HL-60 (cell line): Measurements from ENCODE around the gene CGB7.
"Not testable (repeated sequence)": the region's sequence is repeated elsewhere in the genome, so short reads cannot be mapped to it uniquely, and the experiment has no call there.

ENCODE experiments used
- DNase-seq, 2 experiments: peaks; one replicate each; pipeline ENCODE4 v3.0.0-alpha.2; 2010 to 2020; ENCODE audit warnings: low read depth in 1 of 2, low spot score in 1 of 2
- H3K27ac ChIP-seq: fragments of 250-450 bp; sonication (Bioruptor Pico); replicated peaks from 2 replicates; pipeline ENCODE4 v1.5.1; 2020; ENCODE audit warnings: mild to moderate bottlenecking, moderate library complexity
- H3K27me3 ChIP-seq: fragments of 250-450 bp; sonication (Bioruptor Pico); 2 replicates; pipeline ENCODE4 v1.5.1; 2021; ENCODE audit warnings: mild to moderate bottlenecking, moderate library complexity; ENCODE audit not compliant: insufficient read depth, poor library complexity, severe bottlenecking
- H3K4me3 ChIP-seq: replicated peaks from 2 replicates; pipeline ENCODE4 v1.5.1; 2011; ENCODE audit warnings: mild to moderate bottlenecking, control low read depth, low read length; ENCODE audit not compliant: insufficient read depth
- GABPA ChIP-seq: IDR thresholded peaks from 2 replicates; pipeline ENCODE4 v1.6.1; 2012; ENCODE audit warnings: low read depth
- POLR2AphosphoS5 ChIP-seq: IDR thresholded peaks from 2 replicates; pipeline ENCODE4 v1.6.1; 2012; ENCODE audit warnings: low read depth
- REST ChIP-seq: IDR thresholded peaks from 2 replicates; pipeline ENCODE4 v1.6.1; 2012; ENCODE audit warnings: low read depth; ENCODE audit not compliant: insufficient replicate concordance
- SPI1 ChIP-seq: IDR thresholded peaks from 2 replicates; pipeline ENCODE4 v1.6.1; 2012; ENCODE audit warnings: low read depth, mild to moderate bottlenecking, borderline replicate concordance
- TF ChIP-seq, protein P1 (sequence below): IDR thresholded peaks from one replicate; pipeline ENCODE4 v1.5.1; 2011; ENCODE audit warnings: low read length, control low read depth, inconsistent platforms; ENCODE audit not compliant: insufficient read depth

Gene CGB7

GRCh38 chr19:49019242-49019932 is 38.2 kb downstream of the CGB7 start:
- Histone ChIP-seq H3K27me3 (peaks cover 35% of the 10 kb centered on the region), H3K27ac (no peak overlapping the region), H3K4me3 (peak overlapping the region; percentile 16)
- TF ChIP-seq POLR2AphosphoS5 (no peak), SPI1 (no peak), GABPA (no peak), REST (no peak)
- no peak for DNase-seq

GRCh38 chr19:49018388-49019241 is 38.9 kb downstream of the CGB7 start:
- Histone ChIP-seq H3K4me3 (peak overlapping the region; percentile 6; the same call in 1 of the 2 replicates), H3K27me3 (peaks cover 35% of the 10 kb centered on the region)
- not testable (repeated sequence) for H3K27ac ChIP-seq, DNase-seq

- Histone ChIP-seq H3K4me3 (peak overlapping the region; percentile 37), H3K27me3 (peaks cover 35% of the 10 kb centered on the region), H3K27ac (no peak overlapping the region)
- no peak for TF ChIP-seq SPI1
- TF ChIP-seq, protein P1, sequence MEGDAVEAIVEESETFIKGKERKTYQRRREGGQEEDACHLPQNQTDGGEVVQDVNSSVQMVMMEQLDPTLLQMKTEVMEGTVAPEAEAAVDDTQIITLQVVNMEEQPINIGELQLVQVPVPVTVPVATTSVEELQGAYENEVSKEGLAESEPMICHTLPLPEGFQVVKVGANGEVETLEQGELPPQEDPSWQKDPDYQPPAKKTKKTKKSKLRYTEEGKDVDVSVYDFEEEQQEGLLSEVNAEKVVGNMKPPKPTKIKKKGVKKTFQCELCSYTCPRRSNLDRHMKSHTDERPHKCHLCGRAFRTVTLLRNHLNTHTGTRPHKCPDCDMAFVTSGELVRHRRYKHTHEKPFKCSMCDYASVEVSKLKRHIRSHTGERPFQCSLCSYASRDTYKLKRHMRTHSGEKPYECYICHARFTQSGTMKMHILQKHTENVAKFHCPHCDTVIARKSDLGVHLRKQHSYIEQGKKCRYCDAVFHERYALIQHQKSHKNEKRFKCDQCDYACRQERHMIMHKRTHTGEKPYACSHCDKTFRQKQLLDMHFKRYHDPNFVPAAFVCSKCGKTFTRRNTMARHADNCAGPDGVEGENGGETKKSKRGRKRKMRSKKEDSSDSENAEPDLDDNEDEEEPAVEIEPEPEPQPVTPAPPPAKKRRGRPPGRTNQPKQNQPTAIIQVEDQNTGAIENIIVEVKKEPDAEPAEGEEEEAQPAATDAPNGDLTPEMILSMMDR = peak; percentile 35
- DNase-seq = peak in 1 of 2 experiments; percentile 62
Measured at GRCh38 chr19:49017666-49018351, 39.7 kb downstream of the CGB7 start.

GRCh38 chr19:49017041-49017665 is 40.4 kb downstream of the CGB7 start, which contains the start of gene LHB:
TSS of gene LHB (minus strand) at chr19:49017091. CDS start at chr19:49017081, 10 bp downstream.
- Histone ChIP-seq H3K4me3 (peak within 1 kb of the TSS; percentile 37), H3K27ac (no peak within 1 kb of the TSS), H3K27me3 (peaks cover 35% of the 10 kb centered on the region)
- DNase-seq = no peak
- TF ChIP-seq POLR2AphosphoS5 = no peak
- TF ChIP-seq, protein P1 = no peak
- TF ChIP-seq GABPA = no peak
- TF ChIP-seq SPI1 = no peak
- no peak for TF ChIP-seq REST
